Motor neuron (in vitro differentiated cells): ENCODE results near the gene PTPRF. TPM values are rescaled to one million over a fixed set of nuclear protein-coding genes. Genes with fewer than 3 reads are reported as not detected.

Source experiments
- ATAC-seq, 8 experiments: fragments of 200-7000 bp; cut with Tn5 transposase; replicated peaks in 6 of 8; 2 replicates each; pipeline ENCODE4 v1.8.0; 2021; ENCODE audit warnings: mild to moderate bottlenecking in 8 of 8, moderate library complexity in 8 of 8
- H3K27ac ChIP-seq, 2 donors: fragments of 250-450 bp; sonication (Bioruptor Pico); 2 replicates each; pipeline ENCODE4 v1.9.0; 2021; ENCODE audit warnings: antibody characterized with exemption in 2 of 2, mild to moderate bottlenecking in 2 of 2, moderate library complexity in 1 of 2
- H3K4me1 ChIP-seq, 2 donors: fragments of 250-450 bp; sonication (Bioruptor Pico); replicated peaks in 1 of 2; 2 replicates each; pipeline ENCODE4 v1.6.1; 2021; ENCODE audit warnings: antibody characterized with exemption in 2 of 2, mild to moderate bottlenecking in 2 of 2, moderate library complexity in 1 of 2
- H3K4me3 ChIP-seq, 5 donors: fragments of 250-450 bp; sonication (Bioruptor Pico); 2 replicates each; pipeline ENCODE4 v1.9.0; 2021; ENCODE audit warnings: antibody characterized with exemption in 5 of 5, mild to moderate bottlenecking in 5 of 5, moderate library complexity in 4 of 5
- WGBS, 10 experiments: fragments of 450-650 bp; shearing (Covaris generic); methylation state at CpG; one replicate each; pipeline ENCODE4 v1.0.0; 2022; 5-methylcytosine and 5-hydroxymethylcytosine counted together
- in situ Hi-C, 9 experiments: fragments of 400-800 bp; cut with MboI; loops; one replicate each; pipeline ENCODE4 v1.15.0; 2021; ENCODE audit warnings: low sequenced_read_pairs in 9 of 9, low pct_unique_long_range_greater_than_20kb in 2 of 9; ENCODE audit not compliant: unreplicated experiment in 9 of 9
- total RNA-seq, 8 experiments: library from RNA; unstranded; fragments of 300-600 nt; gene quantifications; 2 replicates each; pipeline versions ENCODE4 v1.2.3 to v1.2.4, GENCODE V29; 2022

Gene PTPRF
- total RNA-seq, 8 experiments from 2014 or later = 7.8 to 119 (median 74.7) TPM

GRCh38 chr1:43613075-43613942, 82.6 kb downstream of the PTPRF start:
- 63 to 100% (median 94%) methylated on average over 1 to 13 of the region's 22 CpGs; no CpG with 5 or more reads in 1 of the 10 experiments for WGBS, 10 experiments
- no peak overlapping the region for H3K4me3 ChIP-seq
- H3K4me1 ChIP-seq = no peaks in the 10 kb centered on the region
- no peak overlapping the region for H3K27ac ChIP-seq
- in situ Hi-C loops = no loop called here
- ATAC-seq = no peak

DNA sequence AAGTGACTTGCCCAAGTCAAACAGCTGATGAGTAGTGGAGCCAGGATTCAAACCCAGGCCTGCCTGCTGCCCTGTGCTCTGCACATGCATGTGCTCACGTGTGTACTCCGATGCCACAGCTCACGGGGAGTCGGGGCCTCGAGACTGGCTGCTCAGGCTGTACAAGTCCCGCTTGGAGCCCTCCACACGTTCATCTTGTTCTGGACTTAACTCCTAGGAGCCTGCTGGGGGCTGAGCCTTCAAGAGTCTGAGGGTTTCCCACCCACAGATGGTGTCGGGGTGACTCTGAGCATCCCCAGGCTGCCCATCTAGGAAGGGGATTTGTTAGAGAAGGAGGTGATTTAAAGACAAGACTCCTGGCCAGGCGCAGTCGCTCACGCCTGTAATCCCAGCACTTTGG, 83.5 kb downstream of the PTPRF start:
- in situ Hi-C loops = no loop called here
- H3K4me3 ChIP-seq = no peak overlapping the region
- H3K27ac ChIP-seq = no peak overlapping the region
- WGBS, 10 experiments = 73 to 100% (median 88%) methylated on average over 1 to 5 of the region's 11 CpGs; no CpG with 5 or more reads in 4 of the 10 experiments
- ATAC-seq = no peak
- no peaks in the 10 kb centered on the region for H3K4me1 ChIP-seq

DNA sequence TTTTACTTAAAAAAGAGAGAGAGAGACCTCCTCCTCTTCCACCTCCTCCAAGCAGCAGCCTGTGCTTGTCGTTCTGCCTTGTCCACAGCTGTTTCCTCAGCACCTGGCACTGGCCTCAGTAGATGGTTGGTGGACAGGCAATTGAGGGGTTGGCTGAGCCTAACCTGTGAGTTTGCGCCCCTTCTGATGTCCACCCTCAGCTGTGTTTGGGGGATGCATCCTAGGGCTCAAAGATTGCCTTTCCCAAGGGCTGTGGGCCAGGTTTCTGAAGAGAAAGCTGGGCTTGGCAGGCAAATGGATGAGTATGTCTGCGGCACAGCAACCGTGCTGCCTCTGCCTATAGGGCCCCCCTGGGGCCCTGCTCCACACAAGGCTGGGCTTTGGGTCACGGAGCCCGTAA, 84.2 kb downstream of the PTPRF start:
- H3K4me3 ChIP-seq = no peak overlapping the region
- H3K27ac ChIP-seq = no peak overlapping the region
- WGBS, 10 experiments = 60 to 100% (median 95%) methylated on average over 1 to 6 of the region's 6 CpGs; no CpG with 5 or more reads in 5 of the 10 experiments
- in situ Hi-C loops = no loop called here
- no peak for ATAC-seq
- no peaks in the 10 kb centered on the region for H3K4me1 ChIP-seq

- WGBS, 10 experiments = 71 to 95% (median 93%) methylated on average over 1 to 5 of the region's 7 CpGs; no CpG with 5 or more reads in 6 of the 10 experiments
- ATAC-seq = no peak
- H3K4me1 ChIP-seq = no peaks in the 10 kb centered on the region
- in situ Hi-C loops = no loop called here
- H3K27ac ChIP-seq = no peak overlapping the region
- no peak overlapping the region for H3K4me3 ChIP-seq
Measured at GRCh38 chr1:43616383-43616782, 85.7 kb downstream of the PTPRF start.

- H3K4me1 ChIP-seq = no peaks in the 10 kb centered on the region
- H3K27ac ChIP-seq = no peak overlapping the region
- in situ Hi-C loops = no loop called here
- no peak for ATAC-seq
- 86 to 100% (median 87%) methylated on average over 1 to 3 of the region's 5 CpGs; no CpG with 5 or more reads in 7 of the 10 experiments for WGBS, 10 experiments
- no peak overlapping the region for H3K4me3 ChIP-seq
Measured at GRCh38 chr1:43617011-43617410, 86.3 kb downstream of the PTPRF start.

GRCh38 chr1:43617668-43618067, 87.0 kb downstream of the PTPRF start:
- no peak overlapping the region for H3K4me3 ChIP-seq
- 92 to 100% (median 96%) methylated on average over 7 to 10 of the region's 14 CpGs; no CpG with 5 or more reads in 6 of the 10 experiments for WGBS, 10 experiments
- in situ Hi-C loops = no loop called here
- ATAC-seq = no peak
- no peaks in the 10 kb centered on the region for H3K4me1 ChIP-seq
- H3K27ac ChIP-seq = no peak overlapping the region

DNA sequence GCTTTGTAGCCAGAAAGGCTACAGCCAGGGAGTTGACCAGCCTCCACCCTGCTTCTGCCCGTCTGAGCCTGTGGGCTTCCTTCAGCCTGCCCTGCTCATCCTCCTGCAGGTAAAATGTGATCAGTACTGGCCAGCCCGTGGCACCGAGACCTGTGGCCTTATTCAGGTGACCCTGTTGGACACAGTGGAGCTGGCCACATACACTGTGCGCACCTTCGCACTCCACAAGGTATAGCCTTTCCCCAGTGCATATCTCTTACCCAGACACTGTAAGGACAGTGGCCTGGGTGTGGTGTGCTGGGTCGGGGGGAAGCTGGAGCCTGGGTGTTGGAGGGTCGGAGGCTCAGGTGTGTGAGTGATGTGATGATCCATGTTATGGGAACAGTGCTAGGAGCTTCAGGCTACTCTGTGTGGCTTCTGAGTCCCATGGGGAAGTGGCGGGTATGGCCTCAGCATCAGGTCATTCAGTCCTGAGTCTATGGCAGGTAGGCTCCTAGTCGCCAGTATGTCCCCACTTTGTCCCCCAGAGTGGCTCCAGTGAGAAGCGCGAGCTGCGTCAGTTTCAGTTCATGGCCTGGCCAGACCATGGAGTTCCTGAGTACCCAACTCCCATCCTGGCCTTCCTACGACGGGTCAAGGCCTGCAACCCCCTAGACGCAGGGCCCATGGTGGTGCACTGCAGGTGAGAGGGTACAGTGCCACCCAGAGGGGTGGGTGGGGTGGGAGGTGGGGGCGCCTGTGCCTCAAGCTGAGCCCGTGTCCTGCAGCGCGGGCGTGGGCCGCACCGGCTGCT, 88.0 kb downstream of the PTPRF start:
- Histone ChIP-seq H3K27ac (no peak overlapping the region), H3K4me1 (no peaks in the 10 kb centered on the region), H3K4me3 (no peak overlapping the region)
- 60 to 100% (median 88%) methylated on average over 1 to 11 of the region's 22 CpGs; no CpG with 5 or more reads in 2 of the 10 experiments for WGBS, 10 experiments
- in situ Hi-C loops = no loop called here
- ATAC-seq = peak in 2 of 8 experiments; percentile 7 to 20

DNA sequence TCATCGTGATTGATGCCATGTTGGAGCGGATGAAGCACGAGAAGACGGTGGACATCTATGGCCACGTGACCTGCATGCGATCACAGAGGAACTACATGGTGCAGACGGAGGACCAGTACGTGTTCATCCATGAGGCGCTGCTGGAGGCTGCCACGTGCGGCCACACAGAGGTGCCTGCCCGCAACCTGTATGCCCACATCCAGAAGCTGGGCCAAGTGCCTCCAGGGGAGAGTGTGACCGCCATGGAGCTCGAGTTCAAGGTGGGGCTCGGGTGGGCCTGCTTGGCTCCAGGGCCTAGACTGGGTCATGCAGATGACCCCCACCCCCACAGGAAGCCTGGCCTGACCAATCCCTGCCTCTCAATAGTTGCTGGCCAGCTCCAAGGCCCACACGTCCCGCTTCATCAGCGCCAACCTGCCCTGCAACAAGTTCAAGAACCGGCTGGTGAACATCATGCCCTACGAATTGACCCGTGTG, 88.7 kb downstream of the PTPRF start:
- ATAC-seq = peak in 2 of 8 experiments; percentile 3 to 13
- in situ Hi-C loops = no loop called here
- H3K4me1 ChIP-seq = no peaks in the 10 kb centered on the region
- WGBS, 10 experiments = 93 to 100% (median 99%) methylated on average over 3 to 9 of the region's 21 CpGs; no CpG with 5 or more reads in 6 of the 10 experiments
- no peak overlapping the region for H3K27ac ChIP-seq
- no peak overlapping the region for H3K4me3 ChIP-seq

- no peak overlapping the region for H3K4me3 ChIP-seq
- H3K4me1 ChIP-seq = no peaks in the 10 kb centered on the region
- H3K27ac ChIP-seq = no peak overlapping the region
- WGBS, 10 experiments = 85 to 100% (median 98%) methylated on average over 1 to 15 of the region's 22 CpGs; no CpG with 5 or more reads in 6 of the 10 experiments
- in situ Hi-C loops = no loop called here
- ATAC-seq = no peak
Measured at GRCh38 chr1:43619996-43620920, 89.6 kb downstream of the PTPRF start.

DNA sequence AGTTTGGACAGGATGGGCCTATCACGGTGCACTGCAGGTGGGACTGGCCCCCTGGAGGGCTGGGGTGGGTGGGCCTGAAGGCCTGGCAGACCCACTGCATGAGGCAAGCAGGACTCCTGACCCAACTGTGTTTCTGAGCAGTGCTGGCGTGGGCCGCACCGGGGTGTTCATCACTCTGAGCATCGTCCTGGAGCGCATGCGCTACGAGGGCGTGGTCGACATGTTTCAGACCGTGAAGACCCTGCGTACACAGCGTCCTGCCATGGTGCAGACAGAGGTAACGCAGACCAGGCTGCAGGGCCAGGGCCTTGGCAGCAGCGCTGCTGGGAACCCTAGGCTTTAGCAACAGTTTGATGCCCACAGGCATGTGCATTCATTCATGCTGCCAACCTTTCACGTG, 90.3 kb downstream of the PTPRF start:
- in situ Hi-C loops = no loop called here
- Histone ChIP-seq H3K4me1 (no peaks in the 10 kb centered on the region), H3K27ac (no peak overlapping the region), H3K4me3 (no peak overlapping the region)
- 53 to 100% (median 90%) methylated on average over 3 to 15 of the region's 16 CpGs; no CpG with 5 or more reads in 4 of the 10 experiments for WGBS, 10 experiments
- ATAC-seq = no peak

- H3K4me1 ChIP-seq = no peaks in the 10 kb centered on the region
- in situ Hi-C loops = no loop called here
- H3K27ac ChIP-seq = no peak overlapping the region
- WGBS, 10 experiments = 75 to 100% (median 89%) methylated on average over 1 to 3 of the region's 3 CpGs; no CpG with 5 or more reads in 5 of the 10 experiments
- no peak overlapping the region for H3K4me3 ChIP-seq
- no peak for ATAC-seq
Measured at GRCh38 chr1:43621386-43621785, 90.7 kb downstream of the PTPRF start.

DNA sequence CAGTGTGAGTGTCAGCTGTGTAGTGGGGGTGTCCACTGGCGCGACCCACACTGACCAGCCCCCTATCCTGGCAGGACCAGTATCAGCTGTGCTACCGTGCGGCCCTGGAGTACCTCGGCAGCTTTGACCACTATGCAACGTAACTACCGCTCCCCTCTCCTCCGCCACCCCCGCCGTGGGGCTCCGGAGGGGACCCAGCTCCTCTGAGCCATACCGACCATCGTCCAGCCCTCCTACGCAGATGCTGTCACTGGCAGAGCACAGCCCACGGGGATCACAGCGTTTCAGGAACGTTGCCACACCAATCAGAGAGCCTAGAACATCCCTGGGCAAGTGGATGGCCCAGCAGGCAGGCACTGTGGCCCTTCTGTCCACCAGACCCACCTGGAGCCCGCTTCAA, 91.2 kb downstream of the PTPRF start:
- no peak overlapping the region for H3K27ac ChIP-seq
- 72 to 100% (median 90%) methylated on average over 1 to 8 of the region's 18 CpGs; no CpG with 5 or more reads in 3 of the 10 experiments for WGBS, 10 experiments
- no peak overlapping the region for H3K4me3 ChIP-seq
- in situ Hi-C loops = no loop called here
- no peak for ATAC-seq
- H3K4me1 ChIP-seq = no peaks in the 10 kb centered on the region
